ENCODE measurements around the gene LEAP2. TPM values are rescaled to one million over a fixed set of nuclear protein-coding genes. Genes with fewer than 3 reads are reported as not detected.

Gene LEAP2
- total and polyA plus RNA-seq, 2 of the 4 experiments (the other 2 are of a cell fraction), result under 0.01 to 0.36 TPM

DNA sequence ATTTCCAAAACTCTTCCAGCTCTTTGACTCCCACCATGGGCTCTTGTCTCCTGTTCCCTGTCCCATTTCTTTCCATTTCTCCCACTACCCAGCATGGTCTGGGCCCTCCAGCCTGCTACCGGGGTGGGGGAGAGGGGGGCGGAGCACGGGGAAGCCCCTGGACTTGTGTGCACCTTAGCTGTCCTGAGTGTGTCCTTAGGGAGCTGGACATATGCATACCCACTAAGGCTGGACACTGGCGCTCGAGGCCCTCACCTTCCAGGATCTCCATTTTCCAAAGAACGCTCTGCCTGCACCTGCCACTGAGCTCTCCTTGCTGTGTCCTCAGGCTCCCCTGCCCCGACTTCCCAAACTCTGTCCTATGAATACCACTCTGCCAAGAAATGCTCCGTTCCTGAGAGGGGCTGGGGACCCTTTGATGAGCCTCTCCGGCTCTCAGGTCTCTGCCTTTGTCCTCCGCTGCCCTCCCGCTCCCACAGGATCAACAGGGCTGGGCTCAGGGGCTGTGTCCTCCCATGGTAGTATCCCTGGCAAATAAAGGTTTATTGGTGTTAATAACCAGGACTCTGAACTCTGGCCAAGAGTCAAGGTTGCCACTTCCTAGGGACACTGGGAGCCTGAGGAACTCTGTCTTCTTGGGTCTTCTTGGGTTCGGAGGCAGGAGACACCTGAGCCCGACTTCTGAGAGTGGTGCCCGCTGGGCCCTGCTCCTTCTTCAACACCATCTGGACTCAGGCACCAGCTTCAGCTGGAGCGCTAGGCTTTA is 42.2 kb upstream of the LEAP2 start:
- no peak overlapping the region for H3K23ac ChIP-seq (ENCODE audit: low read depth, low read length)
- H3K18ac ChIP-seq (ENCODE audit: low read depth, low read length), result no peak overlapping the region; the same call in 1 of the 2 replicates
- H3K79me1 ChIP-seq (ENCODE audit: low read depth in 1 of 2, low read length in 2 of 2), result peaks cover 13 to 31% of the 10 kb centered on the region in 2 experiments; a peak in 3 of 4 replicates
- H4K91ac ChIP-seq (ENCODE audit: insufficient read depth, low read depth, low read length), result peak overlapping the region; percentile 39; the same call in 1 of the 2 replicates
- H3K4me2 ChIP-seq (ENCODE audit: low read depth, low read length), result peak overlapping the region; percentile 79
- H2BK120ac ChIP-seq (ENCODE audit: low read depth, low read length), result no peak overlapping the region
- no peaks in the 10 kb centered on the region for H3K9me3 ChIP-seq (ENCODE audit: control insufficient read depth, insufficient read depth, low read length)
- intact Hi-C loops (cut with micrococcal nuclease) (no loop called here), in situ Hi-C loops (cut with MboI; ENCODE audit: low sequenced_read_pairs) (no loop called here), dilution Hi-C loops (cut with HindIII; ENCODE audit: low sequenced_read_pairs, unreplicated experiment) (no loop called here)
- TF ChIP-seq SMC3 (IDR thresholded peaks at IDR 0.05; ENCODE audit: low read depth, low read length) (no peak), RFX5 (IDR thresholded peaks at IDR 0.05; ENCODE audit: low read depth, low read length) (no peak), MXI1 (IDR thresholded peaks at IDR 0.05; ENCODE audit: borderline replicate concordance, low read depth, low read length) (no peak), RAD21 (IDR thresholded peaks at IDR 0.05; ENCODE audit: low read length) (no peak), CHD1 (IDR thresholded peaks at IDR 0.05; ENCODE audit: low read depth, low read length) (no peak)
- TF ChIP-seq, protein P1, sequence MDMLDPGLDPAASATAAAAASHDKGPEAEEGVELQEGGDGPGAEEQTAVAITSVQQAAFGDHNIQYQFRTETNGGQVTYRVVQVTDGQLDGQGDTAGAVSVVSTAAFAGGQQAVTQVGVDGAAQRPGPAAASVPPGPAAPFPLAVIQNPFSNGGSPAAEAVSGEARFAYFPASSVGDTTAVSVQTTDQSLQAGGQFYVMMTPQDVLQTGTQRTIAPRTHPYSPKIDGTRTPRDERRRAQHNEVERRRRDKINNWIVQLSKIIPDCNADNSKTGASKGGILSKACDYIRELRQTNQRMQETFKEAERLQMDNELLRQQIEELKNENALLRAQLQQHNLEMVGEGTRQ (IDR thresholded peaks at IDR 0.05; ENCODE audit: low read depth, low read length), result no peak
- TF ChIP-seq, protein P2, sequence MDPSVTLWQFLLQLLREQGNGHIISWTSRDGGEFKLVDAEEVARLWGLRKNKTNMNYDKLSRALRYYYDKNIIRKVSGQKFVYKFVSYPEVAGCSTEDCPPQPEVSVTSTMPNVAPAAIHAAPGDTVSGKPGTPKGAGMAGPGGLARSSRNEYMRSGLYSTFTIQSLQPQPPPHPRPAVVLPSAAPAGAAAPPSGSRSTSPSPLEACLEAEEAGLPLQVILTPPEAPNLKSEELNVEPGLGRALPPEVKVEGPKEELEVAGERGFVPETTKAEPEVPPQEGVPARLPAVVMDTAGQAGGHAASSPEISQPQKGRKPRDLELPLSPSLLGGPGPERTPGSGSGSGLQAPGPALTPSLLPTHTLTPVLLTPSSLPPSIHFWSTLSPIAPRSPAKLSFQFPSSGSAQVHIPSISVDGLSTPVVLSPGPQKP (IDR thresholded peaks at IDR 0.05; ENCODE audit: borderline replicate concordance, low read depth, low read length), result no peak
- H3K14ac ChIP-seq (replicated peaks; ENCODE audit: low read depth, low read length), result peak overlapping the region; percentile 78; the same call in 1 of the 2 replicates
- 94% methylated on average over 2 of the region's 15 CpGs; no CpG with 5 or more reads in 1 of the 2 experiments for WGBS, 2 experiments (ENCODE audit: extremely low coverage in 2 of 2, insufficient read length in 1 of 2)
- H3K27ac ChIP-seq (ENCODE audit: insufficient read depth, low read length), result peak overlapping the region; percentile 52; the same call in 1 of the 2 replicates
- H3K36me3 ChIP-seq (ENCODE audit: control insufficient read depth, insufficient read depth, low read length), result no peaks in the 10 kb centered on the region
- H3K4ac ChIP-seq (ENCODE audit: low read depth, low read length), result peak overlapping the region; percentile 46
- POLR2A ChIA-PET (ENCODE audit: unreplicated experiment), result no interaction called here
- H2AK5ac ChIP-seq (ENCODE audit: low read depth, low read length), result 0 out of 2 replicates have a peak overlapping the region, but pooled peaks have one; percentile 37
- H2BK5ac ChIP-seq (ENCODE audit: low read depth, low read length, poor library complexity, severe bottlenecking), result no peak overlapping the region
- peak overlapping the region; percentile 49 for H2AFZ ChIP-seq (replicated peaks; ENCODE audit: low read length, poor library complexity)
- H2AK9ac ChIP-seq (replicated peaks; ENCODE audit: low read depth, low read length, poor library complexity), result peak overlapping the region; percentile 84
- no TSS peak for BruUV-seq (replicated peaks)
- H3K9me1 ChIP-seq (ENCODE audit: insufficient read depth, low read length), result peaks cover 4% of the 10 kb centered on the region; the same call in 1 of the 2 replicates
- H3K27me3 ChIP-seq (ENCODE audit: control insufficient read depth, insufficient read depth, low read length), result no peaks in the 10 kb centered on the region
- no peak overlapping the region for H2BK15ac ChIP-seq (ENCODE audit: low read depth, low read length)
- H4K8ac ChIP-seq (ENCODE audit: low read depth in 2 of 2, low read length in 2 of 2), result peak overlapping the region; percentile 80 to 86
- H3K4me1 ChIP-seq (ENCODE audit: control insufficient read depth, insufficient read depth, low read length), result peaks cover 2% of the 10 kb centered on the region; the same call in 1 of the 2 replicates
- peak overlapping the region; percentile 71; the same call in 1 of the 2 replicates for H3K9ac ChIP-seq (ENCODE audit: low read depth, low read length)
- no peak for ATAC-seq (ENCODE audit: low read depth)
- DNase-seq, result no peak
- no peaks in the 10 kb centered on the region for H4K20me1 ChIP-seq (ENCODE audit: insufficient read depth, low read length)
- H3K56ac ChIP-seq (ENCODE audit: extremely low read depth, insufficient read depth, low read length), result no peak overlapping the region
- H4K5ac ChIP-seq (ENCODE audit: low read depth, low read length), result peak overlapping the region; percentile 64; the same call in 1 of the 2 replicates
- H2BK20ac ChIP-seq (ENCODE audit: low read depth, low read length), result no peak overlapping the region
- CTCF ChIA-PET, result interaction anchor here (0.6 to 0.8 kb wide), 2 partner anchors 220 to 241 kb away, joined by 3 read pairs; partner anchors contain the start of gene HSPA4
- peak overlapping the region; percentile 84 for H3K4me3 ChIP-seq (ENCODE audit: insufficient read depth, low read depth, low read length)
